ELF-1 (cell line): ENCODE data around the gene SON.

Experiments
- DNase-seq: peaks from one replicate; pipeline ENCODE4 v3.0.0-alpha.2; 2016; ENCODE audit warnings: low read depth, low spot score

Gene SON

GRCh38 chr21:33544451-33545195 lies 1.8 kb downstream of the SON start:
- DNase-seq = no peak

GRCh38 chr21:33546086-33546485 lies 3.2 kb downstream of the SON start:
- no peak for DNase-seq

DNA sequence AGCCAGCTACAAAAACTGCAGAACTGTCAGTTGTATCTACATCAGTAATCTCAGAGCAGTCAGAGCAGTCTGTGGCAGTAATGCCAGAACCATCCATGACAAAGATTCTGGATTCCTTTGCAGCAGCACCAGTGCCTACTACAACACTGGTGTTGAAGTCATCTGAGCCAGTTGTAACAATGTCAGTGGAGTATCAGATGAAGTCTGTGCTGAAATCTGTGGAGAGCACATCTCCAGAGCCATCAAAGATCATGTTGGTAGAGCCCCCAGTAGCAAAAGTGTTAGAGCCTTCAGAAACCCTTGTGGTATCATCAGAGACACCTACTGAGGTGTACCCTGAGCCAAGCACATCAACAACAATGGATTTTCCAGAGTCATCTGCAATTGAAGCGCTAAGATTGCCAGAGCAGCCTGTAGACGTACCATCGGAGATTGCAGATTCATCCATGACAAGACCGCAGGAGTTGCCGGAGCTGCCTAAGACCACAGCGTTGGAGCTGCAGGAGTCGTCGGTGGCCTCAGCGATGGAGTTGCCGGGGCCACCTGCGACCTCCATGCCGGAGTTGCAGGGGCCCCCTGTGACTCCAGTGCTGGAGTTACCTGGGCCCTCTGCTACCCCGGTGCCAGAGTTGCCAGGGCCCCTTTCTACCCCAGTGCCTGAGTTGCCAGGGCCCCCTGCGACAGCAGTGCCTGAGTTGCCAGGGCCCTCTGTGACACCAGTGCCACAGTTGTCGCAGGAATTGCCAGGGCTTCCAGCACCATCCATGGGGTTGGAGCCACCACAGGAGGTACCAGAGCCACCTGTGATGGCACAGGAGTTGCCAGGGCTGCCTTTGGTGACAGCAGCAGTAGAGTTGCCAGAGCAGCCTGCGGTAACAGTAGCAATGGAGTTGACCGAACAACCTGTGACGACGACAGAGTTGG lies 7.3 kb downstream of the SON start:
- DNase-seq = no peak

- DNase-seq = no peak
These were observed 8.2 kb downstream of the SON start for GRCh38 chr21:33550772-33551660.

DNA sequence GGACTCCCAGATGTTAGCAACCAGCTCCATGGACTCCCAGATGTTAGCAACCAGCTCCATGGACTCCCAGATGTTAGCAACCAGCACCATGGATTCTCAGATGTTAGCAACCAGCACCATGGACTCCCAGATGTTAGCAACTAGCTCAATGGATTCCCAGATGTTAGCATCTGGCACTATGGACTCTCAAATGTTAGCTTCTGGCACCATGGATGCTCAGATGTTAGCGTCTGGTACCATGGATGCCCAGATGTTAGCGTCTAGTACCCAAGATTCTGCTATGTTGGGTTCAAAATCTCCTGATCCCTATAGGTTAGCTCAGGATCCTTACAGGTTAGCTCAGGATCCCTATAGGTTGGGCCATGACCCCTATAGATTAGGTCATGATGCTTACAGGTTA lies 8.8 kb downstream of the SON start:
- DNase-seq = no peak

GRCh38 chr21:33552093-33552998 lies 9.5 kb downstream of the SON start:
- no peak for DNase-seq

DNA sequence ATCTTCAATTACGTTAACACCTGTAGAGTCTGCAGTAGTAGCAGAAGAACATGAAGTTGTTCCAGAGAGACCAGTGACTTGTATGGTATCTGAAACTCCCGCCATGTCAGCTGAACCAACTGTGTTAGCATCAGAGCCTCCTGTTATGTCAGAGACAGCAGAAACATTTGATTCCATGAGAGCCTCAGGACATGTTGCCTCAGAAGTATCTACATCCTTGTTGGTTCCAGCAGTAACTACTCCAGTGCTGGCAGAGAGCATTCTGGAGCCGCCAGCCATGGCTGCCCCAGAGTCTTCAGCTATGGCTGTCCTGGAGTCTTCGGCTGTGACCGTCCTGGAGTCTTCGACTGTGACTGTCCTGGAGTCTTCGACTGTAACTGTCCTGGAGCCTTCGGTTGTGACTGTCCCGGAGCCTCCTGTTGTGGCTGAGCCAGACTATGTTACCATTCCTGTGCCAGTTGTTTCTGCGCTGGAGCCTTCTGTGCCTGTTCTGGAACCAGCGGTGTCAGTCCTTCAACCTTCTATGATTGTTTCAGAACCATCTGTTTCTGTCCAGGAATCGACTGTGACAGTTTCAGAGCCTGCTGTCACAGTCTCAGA lies 10.3 kb downstream of the SON start:
- DNase-seq = no peak

DNA sequence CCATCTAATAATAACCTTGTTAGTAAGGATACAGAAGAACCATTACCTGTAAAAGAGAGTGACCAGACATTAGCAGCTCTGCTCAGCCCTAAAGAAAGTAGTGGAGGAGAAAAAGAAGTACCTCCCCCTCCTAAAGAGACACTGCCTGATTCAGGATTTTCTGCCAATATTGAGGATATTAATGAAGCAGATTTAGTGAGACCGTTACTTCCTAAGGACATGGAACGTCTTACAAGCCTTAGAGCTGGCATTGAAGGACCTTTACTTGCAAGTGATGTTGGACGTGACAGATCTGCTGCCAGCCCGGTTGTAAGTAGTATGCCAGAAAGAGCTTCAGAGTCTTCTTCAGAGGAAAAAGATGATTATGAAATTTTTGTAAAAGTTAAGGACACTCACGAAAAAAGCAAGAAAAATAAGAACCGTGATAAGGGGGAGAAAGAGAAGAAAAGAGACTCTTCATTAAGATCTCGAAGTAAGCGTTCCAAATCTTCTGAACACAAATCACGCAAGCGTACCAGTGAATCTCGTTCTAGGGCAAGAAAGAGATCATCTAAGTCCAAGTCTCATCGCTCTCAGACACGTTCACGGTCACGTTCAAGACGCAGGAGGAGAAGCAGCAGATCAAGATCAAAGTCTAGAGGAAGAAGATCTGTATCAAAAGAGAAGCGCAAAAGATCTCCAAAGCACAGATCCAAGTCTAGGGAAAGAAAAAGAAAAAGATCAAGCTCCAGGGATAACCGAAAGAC lies 11.6 kb downstream of the SON start:
- no peak for DNase-seq

DNA sequence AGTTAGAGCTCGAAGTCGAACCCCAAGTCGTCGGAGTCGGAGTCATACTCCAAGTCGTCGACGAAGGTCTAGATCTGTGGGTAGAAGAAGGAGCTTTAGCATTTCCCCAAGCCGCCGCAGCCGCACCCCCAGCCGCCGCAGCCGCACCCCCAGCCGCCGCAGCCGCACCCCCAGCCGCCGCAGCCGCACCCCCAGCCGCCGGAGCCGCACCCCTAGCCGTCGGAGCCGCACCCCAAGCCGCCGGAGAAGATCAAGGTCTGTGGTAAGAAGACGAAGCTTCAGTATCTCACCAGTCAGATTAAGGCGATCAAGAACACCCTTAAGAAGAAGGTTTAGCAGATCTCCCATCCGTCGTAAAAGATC lies 12.1 kb downstream of the SON start:
- no peak for DNase-seq

DNA sequence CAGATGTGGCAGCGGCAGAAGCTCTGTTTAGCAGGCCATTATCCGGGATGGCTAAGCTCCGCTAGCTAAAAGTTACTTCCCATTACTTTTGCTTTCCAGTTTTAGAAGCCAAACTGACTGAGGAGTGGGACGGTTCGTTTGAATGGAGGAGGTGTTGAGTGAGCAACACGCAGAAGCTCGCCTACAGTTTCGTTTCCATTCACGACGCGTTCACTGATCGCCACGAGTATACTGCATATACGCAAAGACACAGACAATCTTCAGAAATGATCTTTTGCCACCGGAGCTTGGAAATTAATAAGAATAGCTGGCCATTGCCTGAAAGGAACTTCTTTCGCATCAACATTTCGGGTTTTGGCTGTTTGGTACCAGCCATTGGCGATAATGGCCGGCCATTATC lies 14.6 kb downstream of the SON start:
- DNase-seq = no peak

DNA sequence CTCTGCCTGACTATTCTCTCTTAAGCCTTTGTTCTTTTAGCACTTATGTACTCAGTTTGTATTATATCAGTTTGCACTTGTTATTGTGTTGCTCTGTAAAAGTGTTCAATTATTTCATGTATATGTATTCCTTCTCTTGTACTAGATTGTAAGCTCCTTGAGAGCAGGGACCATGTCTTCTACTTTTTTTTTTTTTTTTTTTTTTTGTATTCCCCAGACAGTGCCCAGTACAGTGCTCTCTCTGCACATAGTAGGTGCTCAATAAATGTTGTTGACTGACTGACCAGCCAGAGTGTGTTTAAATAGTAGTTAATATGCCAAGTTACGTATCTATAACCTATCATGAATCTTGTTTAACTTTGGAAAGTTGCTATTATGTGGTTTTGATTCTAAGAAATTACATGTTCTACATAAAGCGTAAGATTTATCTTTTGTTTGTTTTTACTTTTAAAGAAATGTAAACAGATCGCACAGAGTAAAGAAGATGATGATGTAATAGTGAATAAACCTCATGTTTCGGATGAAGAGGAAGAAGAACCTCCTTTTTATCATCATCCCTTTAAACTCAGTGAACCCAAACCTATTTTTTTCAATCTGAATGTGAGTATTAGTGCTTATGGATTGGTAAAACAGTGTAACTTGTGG lies 16.1 kb downstream of the SON start:
- no peak for DNase-seq

GRCh38 chr21:33559813-33560212 lies 17.0 kb downstream of the SON start:
- DNase-seq = no peak

GRCh38 chr21:33560965-33561364 lies 18.1 kb downstream of the SON start:
- DNase-seq = no peak

DNA sequence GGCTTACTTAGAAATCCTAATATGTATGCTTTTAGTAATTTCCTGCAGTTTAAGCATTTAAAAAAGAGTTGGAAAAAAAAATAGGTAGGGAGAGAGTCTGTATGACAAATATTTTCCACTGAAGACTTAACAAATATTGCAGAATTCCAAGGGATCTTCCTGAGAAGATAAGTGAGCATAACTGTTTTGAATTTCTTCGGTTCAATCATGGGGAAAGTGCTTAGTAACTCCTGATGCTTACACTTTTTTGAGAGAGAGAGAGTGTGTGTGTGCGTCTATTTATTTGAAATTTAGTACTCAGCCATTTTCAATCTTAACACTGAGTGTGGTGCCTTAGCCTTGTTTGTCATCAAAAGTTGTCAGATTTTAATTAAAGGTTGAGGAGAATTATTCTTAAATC lies 18.5 kb downstream of the SON start:
- no peak for DNase-seq

- DNase-seq = no peak
These were observed 19.6 kb downstream of the SON start for GRCh38 chr21:33562389-33562788.

DNA sequence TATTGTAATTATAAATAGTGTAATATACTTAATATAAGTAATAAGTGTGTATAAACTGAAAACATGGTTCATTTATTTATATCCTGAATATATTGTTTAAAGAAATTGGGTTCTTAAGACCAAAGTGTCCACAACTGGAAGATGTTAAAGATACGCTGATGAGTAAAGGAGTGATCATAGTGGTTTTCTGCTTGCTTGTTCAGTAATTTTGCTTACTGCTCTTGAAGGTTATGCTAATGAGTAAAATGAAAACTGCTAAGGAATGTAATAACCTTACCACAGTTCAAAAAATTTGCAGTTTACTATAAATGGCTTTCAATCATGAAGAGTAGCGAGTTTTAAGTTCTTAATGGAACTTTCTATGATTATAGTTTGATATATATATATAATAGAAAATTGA lies 23.7 kb downstream of the SON start:
- DNase-seq = no peak

DNA sequence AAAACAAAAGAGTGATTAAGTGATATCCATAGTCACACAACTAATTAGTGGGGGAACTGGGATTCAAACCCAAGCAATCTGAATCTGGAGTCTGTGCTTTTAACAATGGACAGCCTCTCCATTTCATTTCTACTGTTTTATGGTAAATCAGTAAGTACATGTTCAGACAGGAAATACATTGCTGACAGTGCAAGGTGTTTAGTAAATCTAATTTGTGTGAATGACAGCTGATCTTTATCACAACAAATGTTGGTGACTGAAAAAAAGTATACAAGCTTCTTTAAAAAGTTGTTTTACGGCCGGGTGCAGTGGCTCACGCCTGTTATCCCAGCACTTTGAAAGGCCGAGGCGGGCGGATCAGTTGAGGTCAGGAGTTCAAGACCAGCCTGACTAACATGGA lies 25.1 kb downstream of the SON start:
- DNase-seq = no peak

GRCh38 chr21:33568448-33568847 lies 25.6 kb downstream of the SON start:
- DNase-seq = no peak

DNA sequence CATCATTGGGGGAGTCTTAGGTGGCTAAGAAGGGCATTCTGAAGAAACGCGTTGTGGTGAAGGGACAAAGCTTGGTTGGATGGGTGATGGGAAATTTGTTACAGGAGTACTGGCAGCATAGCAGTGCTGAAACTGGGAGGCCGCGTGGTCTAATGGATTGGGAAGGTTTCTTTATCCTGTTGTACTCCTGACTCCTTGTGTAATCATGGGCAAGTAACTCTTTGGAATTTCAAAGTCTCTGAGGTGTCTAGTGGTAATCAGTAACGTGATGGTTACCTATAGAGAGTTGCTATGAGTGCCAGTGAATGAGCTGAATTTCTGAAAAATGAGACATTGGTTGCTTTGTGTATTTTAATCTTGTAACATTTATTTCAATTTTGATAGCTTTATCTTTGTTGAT lies 27.2 kb downstream of the SON start:
- DNase-seq = no peak
